GM18868 (cell line): Measurements from ENCODE around the gene TMEM217.
"Not testable (repeated sequence)": the region's sequence is repeated elsewhere in the genome, so short reads cannot be mapped to it uniquely, and the experiment has no call there.

Experiments used
- ATAC-seq: cut with Tn5 transposase; IDR thresholded peaks from one replicate; pipeline ENCODE4 v1.9.1; 2021; ENCODE audit warnings: mild to moderate bottlenecking, moderate library complexity; ENCODE audit not compliant: unreplicated experiment

The TMEM217 gene

DNA sequence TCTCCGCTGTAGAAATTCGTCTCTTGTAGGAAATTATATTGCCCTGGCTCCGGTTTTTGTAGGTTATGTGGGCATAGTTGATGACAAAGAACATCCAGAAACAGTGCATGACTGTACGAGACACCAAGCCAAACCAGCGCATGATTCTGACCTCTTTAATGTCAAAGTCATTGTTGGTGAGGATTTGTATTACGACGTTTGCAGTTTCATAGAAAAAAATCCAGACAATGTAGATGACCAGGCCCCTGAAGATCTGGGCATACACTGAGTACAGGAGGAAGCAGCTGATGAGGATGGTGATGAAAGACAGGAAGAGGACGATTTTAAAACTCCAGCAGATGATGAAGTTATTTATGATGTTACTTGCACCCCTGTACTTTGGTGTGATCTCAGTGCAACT is 39.4 kb downstream of the TMEM217 start:
- ATAC-seq, result no peak

DNA sequence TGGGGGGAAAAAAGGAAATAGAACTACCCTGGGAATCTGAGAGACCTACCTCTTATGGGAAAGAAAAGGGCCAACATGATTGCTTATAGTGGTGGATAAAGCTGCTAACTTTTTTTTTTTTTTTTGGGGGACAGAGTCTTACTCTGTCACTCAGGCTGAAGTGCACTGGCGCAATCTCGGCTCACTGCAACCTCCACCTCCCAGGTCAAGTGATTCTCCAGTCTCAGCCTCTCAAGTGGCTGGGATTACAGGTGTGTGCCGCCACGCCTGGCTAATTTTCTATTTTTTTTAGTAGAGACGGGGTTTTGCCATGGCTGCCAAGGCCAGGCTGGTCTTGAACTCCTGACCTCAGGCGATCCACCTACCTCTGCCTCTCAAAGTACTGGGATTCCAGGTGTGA is 39.9 kb downstream of the TMEM217 start:
- no peak for ATAC-seq

DNA sequence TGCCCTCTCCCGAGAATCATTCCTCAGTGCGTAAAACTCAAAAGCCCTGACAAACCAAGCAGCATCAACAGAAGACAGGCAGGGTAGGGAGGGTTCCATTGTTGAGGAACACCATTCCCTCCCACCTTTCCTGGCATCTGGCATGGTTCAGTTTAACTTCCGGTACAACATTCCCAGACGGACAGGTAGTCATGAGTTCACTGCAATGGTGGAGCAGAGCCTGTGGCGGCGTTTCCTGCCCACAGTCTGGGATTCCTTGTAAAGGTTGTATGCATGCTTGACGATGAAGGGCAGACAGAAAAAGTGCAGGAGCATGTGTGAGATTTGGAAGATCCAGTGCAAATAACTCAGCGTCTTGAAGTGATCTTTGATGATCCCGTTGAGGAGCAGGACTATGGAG is 45.7 kb downstream of the TMEM217 start:
- ATAC-seq, result no peak

DNA sequence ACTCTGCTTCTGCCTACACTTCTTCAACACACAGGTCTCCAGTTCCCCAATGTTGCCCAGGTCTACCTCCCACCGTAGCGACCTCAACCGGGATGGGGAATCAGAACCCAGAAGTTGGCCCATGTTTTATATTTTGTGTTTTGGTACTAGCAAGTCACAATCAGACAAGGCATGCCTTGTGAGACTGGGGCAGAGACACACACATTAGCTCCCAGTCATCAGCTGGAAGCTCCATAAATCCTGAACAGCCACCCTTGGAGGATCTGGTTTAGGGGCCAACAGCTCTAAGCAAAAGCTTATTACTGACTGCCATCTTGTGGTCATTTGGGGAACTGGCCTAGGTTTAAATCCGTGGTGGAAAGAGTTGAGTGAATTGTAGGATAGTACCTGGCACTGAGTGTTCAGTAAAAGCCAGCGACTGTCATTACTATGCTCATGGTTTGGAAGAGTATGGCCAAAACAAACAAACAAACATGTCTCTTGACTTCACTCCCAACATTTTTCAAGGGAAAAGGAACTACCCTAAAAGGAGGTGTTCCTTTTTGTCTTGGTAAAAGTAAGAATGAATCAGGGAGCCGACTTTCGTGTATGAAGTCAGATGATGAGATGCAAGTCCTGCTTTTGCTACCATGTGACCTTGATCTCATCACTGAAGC is 47.5 kb downstream of the TMEM217 start:
- no peak for ATAC-seq

DNA sequence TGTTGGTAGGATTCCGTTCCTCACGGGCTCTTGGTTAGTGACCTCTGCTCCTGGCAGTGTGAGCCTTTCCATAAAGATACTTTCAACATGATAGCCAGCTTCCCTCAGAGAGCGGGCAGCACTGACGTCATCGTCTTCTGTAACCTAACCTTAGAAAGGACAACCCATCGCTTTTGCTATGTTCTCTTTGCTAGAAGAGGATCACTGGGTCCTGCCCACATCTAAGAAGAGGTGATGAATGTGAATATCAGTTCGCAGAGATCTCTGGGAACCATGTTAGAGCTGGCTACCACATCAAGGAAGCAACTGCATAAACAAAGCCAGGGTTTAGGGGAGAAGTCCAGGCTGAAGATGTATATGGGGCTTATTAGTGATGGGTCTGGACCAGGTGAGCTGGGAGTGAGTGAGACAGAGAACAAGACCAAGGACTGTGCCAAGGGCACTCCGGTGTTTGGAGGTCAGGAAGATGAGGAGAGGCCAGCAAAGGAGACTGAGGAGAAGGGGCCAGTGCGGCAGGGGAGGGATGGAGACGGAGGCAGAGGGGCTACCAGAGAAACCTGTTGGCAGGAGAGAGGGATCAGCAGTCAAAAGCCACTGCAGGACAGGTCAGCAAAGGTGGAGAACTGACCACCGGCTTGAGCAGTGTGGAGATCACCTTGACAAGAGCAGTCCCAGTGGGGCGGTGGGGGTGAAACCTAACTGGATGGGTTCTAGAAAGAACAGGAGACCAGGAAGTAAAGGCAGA is 48.3 kb downstream of the TMEM217 start:
- no peak for ATAC-seq

DNA sequence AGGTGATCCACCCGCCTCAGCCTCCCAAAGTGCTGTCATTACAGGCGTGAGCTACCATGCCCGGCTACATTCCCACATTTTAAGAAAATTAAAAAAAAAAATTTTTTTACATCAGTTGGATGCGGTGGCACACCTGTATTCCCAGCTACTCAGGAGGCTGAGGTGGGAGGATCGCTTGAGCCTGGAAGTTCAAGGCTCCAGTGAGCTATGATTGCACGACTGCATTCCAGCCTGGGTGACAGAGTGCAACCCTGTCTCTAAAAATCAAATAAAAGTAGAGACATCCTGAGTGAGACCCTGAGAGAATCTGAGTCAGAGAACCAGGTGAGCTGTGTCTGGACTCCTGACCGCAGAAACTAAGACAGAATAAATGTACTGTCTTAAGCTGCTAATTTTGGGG is 49.2 kb downstream of the TMEM217 start:
- no peak for ATAC-seq

DNA sequence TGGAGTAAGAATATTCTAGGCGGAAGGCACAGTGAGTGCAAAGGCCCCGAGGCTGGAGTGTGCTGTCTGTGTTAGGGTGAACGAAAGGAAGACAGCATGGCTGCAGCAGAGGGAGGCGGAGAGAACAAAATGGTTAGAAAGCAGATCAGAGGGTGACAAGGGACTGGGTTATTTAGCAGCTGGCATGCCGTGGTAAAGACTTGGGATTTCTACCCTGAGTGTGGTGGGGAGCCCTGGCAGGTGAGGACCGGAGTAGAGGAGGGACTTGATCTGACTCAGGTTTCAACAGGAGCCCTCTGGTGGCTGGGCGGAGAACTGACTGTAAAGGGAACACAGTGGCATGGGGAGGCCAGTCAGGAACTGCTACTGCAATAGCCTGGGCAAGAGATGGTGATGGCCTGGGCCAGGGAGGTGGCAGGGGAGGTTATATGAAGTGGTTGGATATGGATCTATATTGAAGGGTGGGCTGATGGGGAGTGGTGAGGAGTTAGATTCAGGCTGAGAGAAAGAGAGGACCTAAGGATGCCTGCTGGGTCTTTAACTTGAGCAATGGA is 50.0 kb downstream of the TMEM217 start:
- peak; percentile 60 for ATAC-seq

DNA sequence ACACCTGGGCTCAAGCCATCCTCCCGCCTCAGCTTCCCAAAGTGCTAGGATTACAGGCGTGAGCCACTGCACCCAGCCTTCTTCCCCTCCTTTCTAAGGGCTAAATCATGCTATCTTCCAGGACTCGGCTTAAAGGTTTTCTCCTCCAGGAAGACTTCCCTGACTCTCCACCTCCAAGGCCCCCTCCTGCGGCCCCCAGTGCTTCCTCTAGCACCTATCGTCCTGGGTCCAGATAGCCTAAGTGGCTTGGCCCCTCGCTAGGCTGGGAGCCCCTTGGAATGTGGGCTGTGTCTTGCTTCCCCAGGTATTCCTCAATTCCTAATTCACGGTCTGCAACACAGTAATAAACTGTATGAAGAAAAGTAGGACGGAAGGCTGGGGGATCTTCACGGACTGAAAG is 51.3 kb downstream of the TMEM217 start:
- ATAC-seq, result no peak

DNA sequence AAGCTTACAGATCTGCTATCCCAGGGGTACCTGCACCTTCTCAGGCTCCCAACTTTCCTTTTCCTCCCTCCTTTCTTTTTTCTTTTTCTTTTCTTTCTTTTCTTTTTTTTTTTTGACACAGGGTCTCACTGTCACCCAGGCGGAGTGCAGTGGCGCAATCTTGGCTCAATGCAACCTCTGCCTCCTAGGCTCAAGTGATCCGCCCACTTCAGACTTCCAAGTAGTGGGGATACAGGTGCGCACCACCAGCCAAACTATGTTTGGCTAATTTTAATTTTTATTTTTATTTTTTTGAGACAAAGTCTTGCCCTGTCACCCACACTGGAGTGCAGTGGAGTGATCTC is 52.0 kb downstream of the TMEM217 start:
- ATAC-seq, result no peak

DNA sequence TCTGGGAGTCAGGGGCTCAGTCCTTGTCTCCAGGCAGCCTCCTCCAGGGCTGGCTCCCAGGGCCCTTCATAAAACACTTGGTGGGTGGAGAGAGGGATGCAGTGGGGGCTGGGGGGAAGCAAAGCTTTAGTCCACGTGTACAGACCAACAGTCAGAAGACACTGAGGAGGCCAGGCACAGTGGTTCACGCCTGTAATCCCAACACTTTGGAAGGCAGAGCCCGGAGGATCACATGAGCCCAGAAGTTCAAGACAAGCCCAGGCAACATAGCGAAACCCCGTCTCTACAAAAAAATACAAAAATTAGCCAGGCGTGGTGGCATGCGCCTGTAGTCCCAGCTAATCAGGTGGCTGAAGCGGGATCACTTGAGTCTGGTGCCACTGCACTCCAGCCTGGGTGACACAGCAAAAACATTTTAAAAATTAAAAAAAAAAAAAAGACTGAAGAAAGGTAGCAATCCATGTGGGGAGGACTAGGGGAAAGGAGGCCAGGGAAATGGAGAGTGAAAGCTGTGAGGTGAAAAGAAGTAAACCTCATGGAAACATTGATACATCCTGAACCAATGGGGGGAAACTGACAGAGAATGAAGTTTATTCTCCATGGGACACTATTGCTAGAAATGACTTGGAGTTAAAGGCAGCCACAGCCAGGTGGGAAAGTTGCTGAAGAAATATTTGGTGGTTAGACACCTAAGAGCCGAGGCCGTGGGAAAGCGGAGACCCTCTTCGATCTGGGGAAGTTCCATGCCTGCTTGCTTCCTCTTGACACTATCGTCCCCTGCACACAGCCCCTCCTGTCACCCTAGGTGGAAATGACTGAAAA is 52.6 kb downstream of the TMEM217 start:
- ATAC-seq, result no peak

DNA sequence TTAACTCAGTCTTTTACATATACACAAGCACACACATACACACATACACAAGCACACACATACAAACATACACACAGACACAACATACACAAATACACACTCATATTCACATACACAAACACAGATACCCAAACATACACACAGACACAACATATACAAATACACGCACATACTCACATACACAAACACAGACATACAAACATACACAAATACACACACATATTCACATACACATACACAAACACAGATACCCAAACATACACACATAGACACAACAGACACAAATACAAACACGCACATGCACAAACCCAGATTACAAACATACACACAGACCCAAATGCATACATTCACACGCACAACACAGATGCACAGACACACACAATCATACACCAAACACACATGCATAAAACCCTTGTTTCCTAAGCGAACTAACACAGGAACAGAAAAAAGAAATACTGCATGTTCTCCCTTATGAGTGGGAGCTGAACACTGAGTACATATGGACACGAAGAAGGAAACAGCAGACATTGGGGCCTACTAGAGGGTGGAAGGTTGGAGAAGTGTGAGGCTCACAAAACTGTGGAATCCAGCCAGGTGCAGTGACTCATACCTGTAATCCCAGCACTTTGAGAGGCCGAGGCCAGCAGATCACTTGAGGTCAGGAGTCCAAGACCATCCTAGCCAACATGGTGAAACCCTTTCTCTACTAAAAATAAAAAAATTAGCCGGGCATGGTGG is 53.8 kb downstream of the TMEM217 start:
- ATAC-seq, result no peak

DNA sequence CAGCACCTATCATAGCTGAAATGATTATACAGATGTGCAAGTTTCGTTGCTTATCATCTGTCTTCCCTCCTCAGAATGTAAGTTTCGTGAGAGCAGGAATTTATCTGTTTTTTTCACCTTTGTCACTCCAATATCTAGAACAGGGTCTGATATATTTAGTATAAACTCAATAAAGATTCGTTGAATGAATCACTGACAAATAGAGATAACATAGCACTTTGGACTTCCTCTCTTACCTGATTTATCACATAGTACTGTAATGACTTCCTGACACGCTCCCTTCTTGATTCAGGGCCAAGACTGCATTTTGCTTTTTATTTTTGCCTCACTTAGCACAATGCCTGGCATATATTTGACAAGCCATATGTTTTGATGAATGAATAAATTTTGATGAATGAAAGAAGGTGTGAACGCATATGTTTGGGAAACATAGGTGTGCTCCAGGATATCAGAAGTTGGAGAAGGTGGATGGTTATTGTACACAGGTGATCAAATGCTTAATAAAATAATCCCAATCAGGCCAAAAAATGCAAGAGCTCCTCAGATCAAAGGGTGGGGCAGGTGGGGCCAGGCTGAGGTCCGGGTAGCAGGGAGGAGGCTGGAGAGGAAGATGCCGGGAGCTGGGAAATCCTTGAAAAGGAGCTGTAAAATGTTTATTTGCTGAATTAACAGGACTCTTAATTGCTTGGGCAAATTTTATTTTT is 55.0 kb downstream of the TMEM217 start:
- no peak for ATAC-seq

DNA sequence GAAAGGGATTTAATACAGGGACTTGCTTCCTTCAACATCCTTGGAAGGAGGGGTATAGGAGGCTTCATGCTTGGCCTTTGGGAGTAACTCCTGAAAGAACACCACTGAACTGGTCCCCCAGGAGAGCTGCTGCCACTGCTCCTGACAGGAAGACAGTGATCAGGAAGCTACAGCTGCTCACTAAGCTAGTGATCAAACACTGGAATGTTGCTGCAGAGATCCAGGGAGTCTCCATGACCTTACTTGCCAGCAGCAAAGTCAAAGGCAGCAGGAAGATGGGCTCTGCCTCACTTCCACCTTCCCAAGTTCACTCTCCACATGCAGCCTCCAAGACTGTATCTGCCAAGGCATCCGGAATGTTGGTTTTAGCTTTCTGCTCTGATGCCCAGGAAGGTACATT is 56.2 kb downstream of the TMEM217 start:
- no peak for ATAC-seq

DNA sequence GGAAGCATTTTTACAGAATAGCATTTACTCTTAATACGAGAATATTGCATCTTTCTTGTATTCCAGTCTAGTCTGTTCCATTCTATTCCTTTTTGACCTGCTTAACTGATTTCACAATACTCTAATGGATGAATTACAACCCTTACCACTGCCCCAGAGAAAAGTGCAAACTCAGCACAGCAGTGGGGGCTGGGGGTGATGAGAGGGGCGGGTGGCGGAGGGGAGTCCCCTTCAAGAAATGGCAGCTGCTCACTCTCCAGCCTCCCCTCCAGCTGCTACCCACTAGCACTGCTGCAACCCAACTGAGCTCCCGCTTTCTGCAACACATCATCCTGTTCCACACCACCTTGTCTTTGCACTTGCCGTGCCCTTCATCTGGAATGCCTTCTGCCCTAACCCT is 57.9 kb downstream of the TMEM217 start:
- ATAC-seq, result no peak

DNA sequence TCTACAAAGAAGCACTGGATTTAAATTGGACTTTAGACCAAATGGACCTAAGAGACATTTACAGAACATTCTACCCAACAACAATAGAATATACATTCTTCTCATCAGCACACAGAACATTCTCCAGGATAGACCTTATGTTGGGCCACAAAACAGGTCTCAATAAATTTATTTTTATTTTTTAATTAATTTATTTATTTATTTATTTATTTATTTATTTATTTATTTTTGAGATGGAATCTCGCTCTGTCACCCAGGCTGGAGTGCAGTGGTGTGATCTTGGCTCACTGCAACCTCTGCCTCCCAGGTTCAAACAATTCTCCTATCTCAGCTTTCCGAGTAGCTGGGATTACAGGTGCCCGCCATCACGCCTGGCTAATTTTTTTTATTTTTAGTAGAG is 61.5 kb downstream of the TMEM217 start:
- ATAC-seq, result not testable (repeated sequence)

DNA sequence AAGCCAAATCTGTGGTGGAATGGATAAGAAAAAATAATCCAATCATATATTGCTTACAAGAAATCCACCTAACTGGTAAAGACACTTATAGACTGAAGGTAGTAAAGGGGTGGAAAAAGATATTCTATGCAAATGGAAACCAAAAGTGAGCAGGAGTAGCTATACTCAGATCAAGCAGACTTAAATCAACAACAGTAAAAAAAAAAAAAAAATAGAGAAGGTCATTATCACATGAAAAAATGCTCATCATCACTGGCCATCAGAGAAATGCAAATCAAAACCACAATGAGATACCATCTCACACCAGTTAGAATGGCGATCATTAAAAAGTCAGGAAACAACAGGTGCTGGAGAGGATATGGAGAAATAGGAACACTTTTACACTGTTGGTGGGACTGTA is 63.1 kb downstream of the TMEM217 start:
- ATAC-seq, result not testable (repeated sequence)

DNA sequence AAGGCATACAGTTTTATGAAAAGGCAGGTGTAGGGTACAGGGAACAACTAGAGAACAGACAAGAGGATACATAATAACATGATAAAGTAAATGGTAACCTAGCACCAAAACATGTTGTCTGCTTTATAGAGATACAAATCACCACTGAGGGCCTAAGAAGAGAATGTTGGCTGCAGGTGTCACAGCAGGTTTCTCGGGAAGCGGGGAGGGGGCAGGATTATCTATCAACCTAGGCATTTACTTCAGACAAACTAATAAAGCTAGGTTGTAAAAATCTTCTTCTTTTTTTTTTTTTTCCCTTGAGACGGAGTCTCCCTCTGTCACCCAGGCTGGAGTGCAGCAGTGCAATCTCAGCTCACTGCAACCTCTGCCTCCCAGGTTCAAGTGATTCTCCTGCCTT is 65.3 kb downstream of the TMEM217 start:
- ATAC-seq, result no peak

DNA sequence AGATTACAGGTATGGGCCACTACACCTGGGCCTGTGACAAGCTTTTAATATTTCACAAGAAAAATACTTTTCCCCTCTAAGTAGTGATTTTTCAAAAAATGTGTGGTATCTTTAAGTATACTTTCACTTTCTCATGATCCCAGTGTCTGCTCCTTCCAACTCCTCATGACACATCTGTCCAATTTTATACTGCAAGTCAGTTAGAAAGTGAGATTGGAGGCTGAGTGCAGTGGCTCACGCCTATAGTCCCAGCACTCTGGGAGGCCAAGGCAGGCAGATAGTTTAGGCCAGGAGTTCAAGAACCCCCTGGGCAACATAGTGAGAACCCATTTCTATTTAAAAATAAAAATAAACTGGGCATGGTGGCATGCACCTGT is 67.8 kb downstream of the TMEM217 start:
- no peak for ATAC-seq

DNA sequence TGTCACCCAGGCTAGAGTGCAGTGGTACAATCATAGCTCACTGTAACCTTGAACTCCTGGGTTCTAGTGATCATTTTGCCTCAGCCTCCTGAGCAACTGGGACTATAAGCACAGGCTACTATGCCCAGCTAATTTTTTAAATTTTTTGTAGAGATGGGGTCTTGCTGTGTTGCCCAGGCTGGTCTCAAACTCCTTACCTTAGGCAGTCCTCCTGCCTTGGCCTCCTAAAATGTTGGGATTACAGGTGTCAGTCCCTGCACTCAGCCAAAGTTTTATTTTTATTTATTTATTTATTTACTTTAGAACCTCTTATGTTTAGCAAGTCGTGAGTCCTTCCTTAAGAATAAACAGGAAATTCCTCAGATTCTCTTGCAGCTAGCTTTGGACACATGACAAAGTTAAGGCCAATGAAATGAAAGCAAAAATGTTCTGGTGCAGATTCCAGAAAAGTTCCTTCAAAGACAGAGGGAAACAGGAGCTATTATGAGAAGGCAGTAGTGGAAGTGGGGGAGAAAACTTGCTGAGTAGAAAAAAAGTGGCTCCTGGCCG is 68.9 kb downstream of the TMEM217 start:
- ATAC-seq, result no peak

DNA sequence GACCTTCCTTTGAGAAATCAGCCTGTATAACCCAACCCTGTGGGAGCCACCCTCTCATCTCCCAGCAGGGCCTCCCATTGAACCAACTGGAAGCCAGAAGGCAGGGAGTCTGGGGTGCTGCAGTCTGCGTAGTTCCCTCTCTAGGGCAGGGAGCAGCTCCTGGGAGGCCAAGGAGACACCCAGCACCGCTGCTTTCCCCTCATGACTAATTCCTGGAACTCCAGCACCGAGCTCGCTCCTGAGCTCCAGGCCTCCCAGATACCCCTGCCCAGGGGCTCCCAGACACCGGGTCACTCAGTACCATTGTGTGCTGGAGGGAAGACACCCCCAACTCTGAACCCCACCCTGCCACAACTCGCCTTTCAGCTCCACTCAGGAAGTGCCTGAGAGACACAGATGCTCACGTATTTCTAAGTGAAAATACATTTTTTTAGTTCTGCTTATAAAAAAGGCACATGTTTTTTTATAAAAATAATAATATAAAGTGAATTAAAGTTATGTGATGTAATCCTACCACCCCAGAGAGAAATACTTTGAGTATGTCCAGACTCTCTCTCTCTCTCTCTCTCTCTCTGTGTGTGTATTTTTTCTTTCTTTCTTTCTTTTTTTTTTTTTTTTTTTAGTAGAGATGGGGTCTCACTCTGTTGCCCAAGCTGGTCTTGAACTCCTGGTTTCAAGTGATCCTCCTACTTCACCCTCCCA is 70.5 kb downstream of the TMEM217 start:
- no peak for ATAC-seq
